Fibroblast of skin of right biceps (primary cell): ENCODE data around the gene WWC1.

Experiments used
- DNase-seq: peaks from one replicate; pipeline ENCODE4 v3.0.0-alpha.2; 2013

WWC1 gene

DNA sequence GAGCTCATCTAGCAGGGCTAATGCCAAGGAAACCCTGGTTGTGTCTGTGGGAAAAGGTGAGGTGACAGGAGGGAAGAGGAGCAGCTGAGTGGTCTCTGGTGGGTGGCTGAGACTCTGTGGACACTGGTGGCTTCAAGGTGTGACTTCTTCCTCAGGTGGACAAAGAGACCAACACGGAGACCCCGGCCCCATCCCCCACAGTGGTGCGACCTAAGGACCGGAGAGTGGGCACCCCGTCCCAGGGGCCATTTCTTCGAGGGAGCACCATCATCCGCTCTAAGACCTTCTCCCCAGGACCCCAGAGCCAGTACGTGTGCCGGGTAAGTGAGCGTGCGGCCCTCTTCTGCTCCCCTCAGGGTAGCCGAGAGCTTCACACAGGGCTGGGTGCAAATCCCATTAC is 163.8 kb downstream of the WWC1 start:
- DNase-seq = no peak

DNA sequence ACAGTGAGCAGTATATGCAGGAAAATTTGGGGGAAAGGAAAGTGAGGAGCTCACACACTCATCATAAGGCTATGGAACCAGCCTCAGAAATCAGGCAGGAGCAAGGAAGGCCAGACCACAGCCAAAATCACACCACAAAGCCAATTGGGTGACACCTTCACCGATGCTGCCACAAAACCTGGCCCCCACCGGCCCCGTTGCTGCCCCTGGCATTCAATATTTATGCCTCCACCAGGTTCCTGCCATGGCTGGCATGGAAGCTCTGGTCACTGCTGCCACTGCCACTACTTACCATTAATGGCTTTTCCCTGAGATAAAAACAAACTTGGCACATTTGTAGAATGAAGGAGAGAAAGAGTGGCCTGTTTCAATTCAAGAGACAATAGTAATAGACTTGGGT is 166.1 kb downstream of the WWC1 start:
- no peak for DNase-seq

DNA sequence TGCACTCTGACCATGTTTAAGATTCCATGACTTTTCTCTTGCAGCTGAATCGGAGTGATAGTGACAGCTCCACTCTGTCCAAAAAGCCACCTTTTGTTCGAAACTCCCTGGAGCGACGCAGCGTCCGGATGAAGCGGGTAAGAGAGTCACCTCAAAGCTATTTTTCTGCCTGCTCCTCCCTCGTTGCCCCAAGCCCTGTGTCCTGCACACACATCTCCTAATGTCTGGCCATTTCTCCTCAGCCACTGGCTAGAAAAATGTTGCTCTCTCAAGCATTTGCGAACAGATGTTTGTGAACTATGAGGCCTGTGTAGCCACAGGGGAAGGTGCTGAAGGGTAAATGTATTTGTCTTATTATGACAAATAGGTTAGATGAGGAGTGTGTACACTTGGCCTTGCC is 169.2 kb downstream of the WWC1 start:
- no peak for DNase-seq

DNA sequence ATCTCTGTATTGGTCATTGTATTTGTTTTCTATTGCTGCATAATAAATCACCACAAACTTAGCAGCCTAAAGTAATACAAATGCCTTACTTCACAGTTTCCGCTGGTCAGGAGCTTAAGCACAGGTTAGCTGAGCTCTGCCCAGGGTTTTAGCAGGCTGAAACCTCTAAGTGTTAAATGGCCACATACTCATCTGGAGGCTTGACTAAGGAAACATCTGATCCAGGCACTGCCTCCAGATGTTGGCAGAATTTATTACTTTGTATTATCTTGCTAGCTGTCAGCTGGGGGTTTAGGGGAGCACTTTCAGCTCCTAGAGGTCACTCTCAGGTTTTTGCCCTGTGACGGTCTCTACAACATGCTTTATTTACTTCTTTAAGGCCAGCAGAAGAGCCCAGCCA is 171.6 kb downstream of the WWC1 start:
- no peak for DNase-seq

DNA sequence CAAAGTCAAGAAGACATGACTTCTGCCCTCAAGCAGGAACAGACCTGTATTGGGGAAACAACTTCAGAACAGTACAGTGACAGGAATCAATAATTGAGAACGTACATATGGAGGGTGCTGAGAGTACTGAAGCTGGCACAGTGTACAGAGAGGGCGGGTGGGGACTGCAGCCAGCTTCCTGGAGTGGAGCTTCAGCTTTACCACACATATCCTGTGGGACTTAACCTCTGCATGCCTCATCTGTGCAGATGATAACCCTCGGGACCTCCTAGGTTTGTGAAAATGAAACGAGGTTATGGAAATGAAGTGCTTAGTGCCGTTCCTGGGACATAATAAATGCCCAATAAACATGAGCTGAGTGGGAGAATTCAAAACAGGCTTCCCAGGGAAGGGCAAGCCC is 172.8 kb downstream of the WWC1 start:
- no peak for DNase-seq

DNA sequence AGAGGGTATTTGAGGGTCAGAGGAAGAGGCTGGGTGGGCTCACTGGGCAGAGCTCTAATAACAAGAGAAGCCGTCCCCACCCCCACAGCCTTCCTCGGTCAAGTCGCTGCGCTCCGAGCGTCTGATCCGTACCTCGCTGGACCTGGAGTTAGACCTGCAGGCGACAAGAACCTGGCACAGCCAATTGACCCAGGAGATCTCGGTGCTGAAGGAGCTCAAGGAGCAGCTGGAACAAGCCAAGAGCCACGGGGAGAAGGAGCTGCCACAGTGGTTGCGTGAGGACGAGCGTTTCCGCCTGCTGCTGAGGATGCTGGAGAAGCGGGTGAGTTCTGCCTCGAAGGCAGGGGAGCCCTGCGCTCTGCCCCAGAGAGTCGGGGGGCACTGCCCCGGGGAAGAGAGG is 173.2 kb downstream of the WWC1 start:
- no peak for DNase-seq

DNA sequence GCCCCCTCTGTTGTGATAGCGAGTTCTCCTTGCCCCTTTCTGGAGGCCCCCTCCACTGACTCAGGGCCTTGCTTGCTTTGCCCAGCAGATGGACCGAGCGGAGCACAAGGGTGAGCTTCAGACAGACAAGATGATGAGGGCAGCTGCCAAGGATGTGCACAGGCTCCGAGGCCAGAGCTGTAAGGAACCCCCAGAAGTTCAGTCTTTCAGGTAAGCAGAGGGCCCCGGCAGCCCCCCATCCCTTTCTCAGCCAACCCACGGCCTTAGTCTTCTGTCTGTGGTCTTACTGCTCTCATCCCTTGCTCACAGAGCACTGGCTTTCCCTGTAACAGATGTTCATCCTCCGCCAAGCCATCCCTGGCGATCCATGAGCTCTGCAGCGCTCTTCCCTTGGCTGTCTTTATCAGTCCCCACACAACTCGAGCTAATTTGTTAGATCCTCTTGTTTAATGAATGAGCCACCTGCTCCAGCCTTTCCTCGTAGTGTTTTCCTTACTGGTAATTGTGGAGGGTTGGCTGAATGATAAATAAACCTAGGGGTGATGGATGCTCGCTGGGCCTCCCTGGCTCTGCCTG is 176.4 kb downstream of the WWC1 start:
- no peak for DNase-seq

DNA sequence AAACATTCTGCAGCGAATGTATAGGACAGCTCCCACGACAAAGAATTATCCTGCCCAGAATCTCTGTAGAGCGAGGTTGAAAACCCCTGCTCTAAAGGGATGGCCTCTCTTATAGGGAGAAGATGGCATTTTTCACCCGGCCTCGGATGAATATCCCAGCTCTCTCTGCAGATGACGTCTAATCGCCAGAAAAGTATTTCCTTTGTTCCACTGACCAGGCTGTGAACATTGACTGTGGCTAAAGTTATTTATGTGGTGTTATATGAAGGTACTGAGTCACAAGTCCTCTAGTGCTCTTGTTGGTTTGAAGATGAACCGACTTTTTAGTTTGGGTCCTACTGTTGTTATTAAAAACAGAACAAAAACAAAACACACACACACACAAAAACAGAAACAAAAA is 177.4 kb downstream of the WWC1 start:
- DNase-seq = peak; percentile 87

DNA sequence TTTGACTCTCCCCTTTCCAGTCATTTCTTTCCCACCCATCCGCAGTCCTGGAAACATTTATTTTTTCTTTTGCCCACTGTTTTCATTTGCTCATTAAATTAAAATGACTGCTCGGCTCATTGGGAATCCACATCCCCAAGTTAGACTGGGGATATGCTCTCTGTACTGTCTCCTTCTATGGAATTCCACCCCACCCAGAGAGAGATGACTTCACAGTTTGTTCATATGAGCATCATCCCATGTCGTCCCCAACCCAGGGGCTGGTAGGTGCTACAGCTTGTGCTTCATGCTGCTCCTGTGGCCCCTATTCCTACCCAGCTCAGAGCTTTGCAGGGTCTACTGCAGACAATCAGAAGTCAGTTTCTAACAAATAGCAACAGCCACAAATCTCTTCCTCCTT is 178.4 kb downstream of the WWC1 start:
- peak; percentile 63 for DNase-seq

DNA sequence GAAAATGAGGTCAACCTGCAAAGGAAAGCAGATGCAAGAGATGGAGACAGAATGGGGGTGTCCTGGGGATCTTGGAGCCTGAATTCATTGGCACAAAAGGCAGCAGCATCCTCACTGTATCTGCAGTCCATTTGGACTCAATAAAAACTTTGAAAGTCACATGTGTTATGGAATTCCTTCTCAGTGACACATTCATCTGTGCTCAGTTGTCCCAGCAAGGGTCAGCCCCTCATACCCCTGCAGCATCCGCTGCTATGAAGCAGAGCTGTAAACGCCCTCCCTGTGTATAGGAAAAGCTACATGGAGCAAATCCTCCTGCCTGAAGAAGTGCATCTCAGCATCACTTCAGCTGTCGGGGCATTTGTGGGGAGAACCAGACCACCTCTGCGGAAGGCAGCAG is 180.3 kb downstream of the WWC1 start:
- DNase-seq = peak; percentile 85

DNA sequence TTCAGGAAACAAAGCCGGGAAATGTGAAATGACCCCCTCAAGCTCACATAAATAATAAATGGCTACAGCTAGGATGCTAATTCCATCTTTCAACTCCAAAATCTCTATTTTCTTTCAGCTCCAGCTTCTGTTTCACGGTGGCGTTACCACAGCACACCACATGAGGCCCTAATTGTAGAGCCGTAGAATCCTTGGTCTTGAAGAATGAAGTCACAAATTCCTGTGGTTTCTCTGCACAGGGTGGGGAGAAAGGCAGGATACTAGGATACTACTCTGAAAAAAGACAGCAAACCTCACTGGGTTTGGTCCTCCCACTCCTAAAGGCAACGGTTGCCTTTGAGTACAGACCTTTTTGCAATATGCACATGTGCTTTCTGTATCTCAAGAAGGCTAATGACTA is 180.9 kb downstream of the WWC1 start:
- DNase-seq = peak; percentile 97

DNA sequence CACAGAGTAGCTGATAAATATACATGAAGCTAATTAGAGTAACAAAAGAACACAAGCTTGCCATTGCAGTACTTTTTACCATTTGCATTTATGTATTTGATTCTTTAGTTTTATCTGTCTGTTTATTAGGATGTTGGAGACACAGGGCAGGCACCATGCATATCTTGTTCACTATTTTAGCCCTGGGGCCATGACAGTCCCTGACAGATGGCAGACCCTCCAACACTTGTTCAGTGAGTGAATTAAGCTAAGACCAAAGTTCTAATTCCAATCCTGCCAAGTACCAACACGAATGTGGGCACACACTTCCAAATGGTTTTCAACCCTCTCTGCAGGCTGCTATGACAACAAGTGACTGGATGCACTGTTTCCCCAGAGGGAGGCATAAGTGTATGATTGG is 182.9 kb downstream of the WWC1 start:
- no peak for DNase-seq

DNA sequence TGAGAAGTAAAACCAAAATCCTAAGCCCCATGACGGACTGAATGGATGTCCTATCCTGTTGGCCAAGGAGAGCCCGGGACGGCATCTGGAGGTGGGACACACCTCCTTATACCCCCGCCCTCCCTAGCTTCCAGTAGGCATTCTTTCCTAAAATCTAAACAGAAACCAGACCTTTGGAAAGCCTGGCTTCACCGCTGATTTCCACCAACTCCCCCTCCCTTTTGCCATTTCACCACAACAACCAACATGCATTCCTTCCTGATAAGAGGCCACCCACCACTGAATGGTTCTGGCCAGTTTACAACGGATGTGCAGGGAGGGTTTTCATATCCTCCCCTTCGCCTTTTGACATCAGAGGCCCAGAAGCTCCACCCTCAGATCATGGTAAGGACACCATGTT is 185.6 kb downstream of the WWC1 start:
- DNase-seq = peak; percentile 83

DNA sequence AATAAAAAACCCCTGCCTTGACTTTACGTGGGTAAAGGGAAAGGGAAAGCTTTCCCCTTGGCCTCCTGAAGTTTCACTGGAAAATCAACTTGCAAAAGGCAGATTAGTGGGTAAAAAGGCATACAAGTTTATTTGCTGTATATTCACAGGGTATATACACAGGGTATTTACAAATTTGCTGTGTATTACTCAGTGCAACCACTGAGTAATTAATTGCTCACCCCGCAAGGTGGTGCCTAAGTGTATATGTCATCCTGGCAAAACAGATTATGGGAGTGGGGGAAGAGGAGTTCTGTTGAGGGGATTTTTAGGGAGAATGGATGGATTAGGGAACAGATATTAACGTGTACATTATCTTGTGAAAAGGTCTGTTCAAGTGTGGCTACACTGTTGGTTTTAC is 187.7 kb downstream of the WWC1 start:
- DNase-seq = peak; percentile 22

DNA sequence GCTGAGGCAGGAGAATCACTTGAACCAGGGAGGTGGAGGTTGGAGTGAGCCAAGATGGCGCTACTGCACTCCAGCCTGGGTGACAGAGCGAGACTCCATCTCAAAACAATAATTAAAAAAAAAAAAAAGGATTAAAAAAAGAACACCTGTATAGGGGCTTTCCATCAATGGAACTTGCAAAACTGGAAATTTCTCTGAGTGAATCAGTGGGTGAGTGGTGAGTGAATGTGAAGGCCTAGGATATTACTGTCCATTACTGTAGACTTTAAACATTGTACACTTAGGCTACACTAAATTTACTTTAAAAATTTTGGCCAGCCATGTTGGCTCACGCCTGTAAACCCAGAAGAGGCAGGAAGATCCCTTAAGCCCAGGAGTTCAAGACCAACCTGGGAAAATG is 189.2 kb downstream of the WWC1 start:
- DNase-seq = no peak

DNA sequence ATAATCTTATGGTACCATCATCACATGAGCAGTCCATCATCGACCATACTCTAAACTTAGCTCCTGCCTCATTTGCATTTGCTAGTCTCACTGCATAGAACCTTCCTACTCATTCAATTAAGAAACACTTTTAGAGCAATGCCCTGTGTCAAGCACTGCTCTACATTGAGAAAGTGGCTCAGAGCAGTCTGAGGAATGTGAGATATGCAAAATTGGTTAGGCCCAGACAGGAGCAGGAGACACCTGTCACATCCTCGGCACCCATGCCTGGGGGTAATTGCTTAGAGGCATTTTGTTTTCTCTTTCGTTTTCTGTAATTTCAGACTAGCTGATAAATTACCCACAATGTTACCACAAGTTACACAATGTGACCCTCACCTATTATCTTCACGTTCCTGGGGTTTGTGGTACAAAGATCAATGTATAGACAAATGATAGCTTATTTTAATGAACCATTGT is 189.9 kb downstream of the WWC1 start:
- no peak for DNase-seq

DNA sequence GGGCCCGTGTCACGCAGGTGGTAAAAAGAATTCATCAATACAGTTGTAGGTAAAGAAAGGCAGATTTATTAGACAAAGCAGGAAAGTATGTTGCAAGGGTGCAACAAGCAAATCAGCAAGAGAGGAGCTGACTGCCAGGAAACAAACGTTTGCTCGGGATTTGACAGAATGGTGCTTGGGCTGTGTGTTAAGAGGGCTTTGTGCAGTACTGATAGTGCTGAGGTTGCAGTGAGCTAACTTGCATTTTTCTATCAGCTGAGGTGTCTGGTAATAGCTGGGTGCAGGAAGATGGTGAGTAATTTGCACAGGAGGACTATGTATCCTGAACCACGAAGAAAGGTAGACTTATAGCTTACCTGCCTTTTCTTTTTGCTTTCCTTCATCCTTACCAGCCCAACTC is 190.9 kb downstream of the WWC1 start:
- DNase-seq = no peak

DNA sequence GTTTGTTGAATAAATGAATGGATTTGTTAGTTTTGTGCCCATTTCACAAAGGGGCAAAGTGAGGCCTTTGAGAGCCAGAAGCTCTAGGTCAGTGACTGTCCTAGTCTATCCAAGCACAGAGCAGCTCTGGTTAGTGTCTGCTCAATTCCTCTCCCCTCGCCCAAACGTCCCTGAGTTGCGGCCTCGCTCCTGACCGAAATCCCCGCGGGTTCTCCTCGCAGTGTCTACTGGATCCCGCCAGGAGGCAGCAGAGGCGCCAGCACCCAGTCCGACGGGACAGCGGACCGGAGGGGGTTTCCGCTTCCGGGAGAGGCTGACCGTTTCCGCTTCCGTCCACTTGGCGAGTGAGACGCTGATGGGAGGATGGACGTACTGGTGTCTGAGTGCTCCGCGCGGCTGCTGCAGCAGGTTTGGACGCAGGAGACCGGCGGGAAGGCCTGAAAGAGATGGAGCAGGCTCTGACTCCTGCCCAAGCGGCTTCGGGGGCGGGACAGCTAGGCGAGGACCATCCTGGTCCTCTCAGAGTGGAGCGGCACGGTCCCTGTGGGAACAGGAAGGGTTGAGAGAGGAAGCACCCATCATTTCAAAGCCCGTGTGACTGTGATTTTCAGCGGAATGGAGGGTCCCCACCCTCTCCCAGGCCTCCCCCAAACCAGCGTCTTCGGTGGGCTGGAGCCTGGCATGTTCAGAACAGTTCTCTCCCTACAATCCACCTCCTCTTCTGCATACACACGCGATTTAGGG is 194.9 kb downstream of the WWC1 start, which contains the start of gene RARS1:
TSS of gene RARS1 (plus strand) at position 336 of the 744 bp plus-strand sequence. CDS start at position 364, 28 bp downstream.
- DNase-seq = peak; percentile 93

DNA sequence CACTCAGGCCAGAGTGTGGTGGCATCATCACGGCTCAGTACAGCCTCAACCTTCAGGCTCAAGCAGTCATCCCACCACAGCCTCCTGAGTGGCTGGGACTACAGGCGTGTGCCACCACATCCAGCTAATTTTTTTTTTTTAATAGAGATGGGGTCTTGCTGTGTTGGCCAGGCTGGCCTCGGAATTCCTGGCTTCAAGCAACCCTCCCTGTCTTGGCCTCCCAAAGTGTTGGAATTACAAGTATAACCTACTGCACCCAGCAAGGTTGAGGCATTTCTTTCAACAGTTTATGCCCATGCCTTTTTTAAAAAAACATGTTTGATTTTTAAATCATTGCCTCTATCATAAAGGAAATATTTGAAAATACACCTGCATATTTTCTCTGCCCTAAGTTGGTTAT is 197.6 kb downstream of the WWC1 start:
- no peak for DNase-seq

DNA sequence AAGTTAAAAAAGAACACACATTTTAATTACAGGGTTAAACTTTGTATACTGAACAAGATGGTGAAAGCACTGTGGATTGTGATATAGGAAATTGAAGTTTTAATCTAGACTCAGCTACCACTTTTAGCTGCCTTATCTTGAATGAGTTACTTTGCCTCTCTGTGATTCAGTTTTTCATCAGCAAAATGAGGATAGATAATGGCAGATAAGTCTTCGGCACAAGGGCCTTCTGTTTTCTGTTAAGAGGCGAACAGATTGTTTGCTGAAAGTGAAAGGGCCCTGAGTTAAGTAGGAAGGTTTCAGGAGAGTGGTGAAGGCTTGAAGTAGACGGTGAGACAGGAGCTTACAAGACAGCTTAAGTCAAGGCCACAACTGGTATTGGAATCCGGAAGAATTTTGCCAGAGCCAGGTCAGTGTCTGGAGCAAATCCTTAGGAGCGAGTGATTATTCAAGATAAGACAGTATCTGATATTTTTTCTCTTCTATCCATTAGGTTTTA is 202.7 kb downstream of the WWC1 start:
- no peak for DNase-seq

DNA sequence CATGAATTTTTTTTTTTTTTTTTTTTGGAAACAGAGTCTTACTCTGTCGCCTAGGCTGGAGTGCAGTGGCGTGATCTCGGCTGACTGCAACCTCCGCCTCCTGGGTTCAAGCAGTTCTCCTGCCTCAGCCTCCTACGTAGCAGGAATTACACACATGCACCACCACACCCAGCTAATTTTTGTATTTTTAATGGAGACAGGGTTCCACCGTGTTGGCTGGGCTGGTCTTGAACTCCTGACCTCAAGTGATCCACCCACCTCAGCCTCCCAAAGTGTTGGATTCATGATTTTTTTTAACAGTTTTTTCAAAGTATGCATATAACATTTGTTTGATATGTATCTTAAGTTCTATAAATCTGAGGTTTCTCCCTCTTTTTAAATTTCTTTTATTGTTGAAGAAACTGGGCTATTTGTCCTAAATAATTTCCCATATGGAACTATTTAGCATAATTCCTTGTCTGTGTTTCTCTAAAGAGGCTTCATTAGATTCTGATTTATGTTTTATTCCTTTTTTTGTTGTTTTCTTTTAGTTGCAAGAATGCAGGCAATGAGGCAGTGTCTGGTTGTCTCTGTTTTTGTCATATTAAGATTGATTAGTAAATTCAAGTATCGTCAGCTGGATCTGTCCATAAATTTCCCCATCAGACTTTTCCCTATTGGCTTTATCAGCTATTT is 211.3 kb downstream of the WWC1 start:
- no peak for DNase-seq

DNA sequence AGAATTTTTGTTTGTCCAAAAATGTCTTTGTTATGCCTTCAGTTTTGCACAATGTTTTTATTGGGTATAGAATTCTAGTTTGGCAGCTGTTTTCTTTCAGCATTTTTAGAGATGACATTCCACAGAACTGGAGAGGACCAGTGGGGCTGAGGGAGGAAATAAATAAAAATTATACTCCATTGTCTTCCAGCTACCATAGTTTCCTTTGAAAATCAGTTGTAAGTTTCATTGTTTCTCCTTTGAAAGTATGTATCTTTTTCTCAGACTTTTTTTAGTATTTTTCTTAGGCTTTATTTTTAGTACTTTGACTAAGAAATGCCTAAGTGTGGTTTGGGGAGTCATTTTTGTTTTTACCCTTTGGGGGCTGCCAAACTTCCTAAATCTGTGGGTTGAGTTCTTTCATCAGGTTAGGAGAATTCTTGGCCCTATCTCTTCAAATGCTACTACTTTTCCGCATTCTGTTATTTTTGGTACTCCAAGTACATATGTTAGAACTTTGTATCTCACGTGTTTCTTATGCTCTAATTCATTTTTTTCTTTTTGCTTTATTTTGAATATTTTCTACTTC is 222.5 kb downstream of the WWC1 start:
- DNase-seq = no peak
